ENCODE results near the gene TOMM6. TPM values are rescaled to one million over a fixed set of nuclear protein-coding genes. Genes with fewer than 3 reads are reported as not detected.

The TOMM6 gene
- total RNA-seq, 1 experiment from 2014 or later = 197 TPM

DNA sequence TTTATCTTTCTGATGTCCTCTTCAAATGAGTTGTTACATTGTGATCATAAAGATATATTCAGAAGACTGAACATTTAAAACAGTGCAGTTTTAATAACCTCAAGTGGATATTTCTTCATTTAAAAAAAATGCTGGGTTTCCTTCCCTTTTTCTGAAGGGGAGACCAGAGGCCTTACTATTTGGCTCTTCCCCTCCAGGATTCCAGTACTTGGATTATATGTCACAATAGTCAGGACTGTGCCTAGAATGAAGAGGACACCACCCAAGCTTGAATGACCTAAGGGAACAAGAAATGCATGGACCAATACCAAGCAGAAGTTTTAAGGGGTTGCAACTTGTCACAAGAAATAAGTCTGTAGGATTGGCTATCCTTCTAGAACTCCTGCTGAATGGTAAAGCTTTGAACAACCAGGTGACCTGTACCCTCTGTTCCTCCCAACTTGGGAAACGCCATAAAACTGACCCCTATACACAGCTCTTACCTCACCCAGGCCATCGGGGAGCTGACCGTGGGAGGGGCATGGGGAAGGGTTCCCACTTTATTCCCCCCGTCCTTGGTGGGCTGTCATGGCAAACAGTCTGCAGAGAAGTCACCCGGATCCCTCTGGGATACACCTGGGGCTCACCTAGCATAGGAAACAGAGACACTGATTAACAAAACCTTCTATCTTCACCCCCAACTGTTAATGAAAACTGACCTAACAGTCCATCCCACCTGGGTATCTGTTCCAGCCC lies 9.8 kb upstream of the TOMM6 start:
- Histone ChIP-seq H3K4me3 (ENCODE audit: low read depth, low read length, poor library complexity, severe bottlenecking) (no peak overlapping the region), H3K36me3 (ENCODE audit: insufficient read depth, low read length, poor library complexity, severe bottlenecking) (peaks cover 14% of the 10 kb centered on the region), H3K9me3 (ENCODE audit: low read depth, low read length, poor library complexity, severe bottlenecking) (no peaks in the 10 kb centered on the region), H3K4me1 (ENCODE audit: insufficient read depth, low read length, poor library complexity, severe bottlenecking) (peaks cover 17% of the 10 kb centered on the region), H3K27me3 (replicated peaks; ENCODE audit: insufficient read depth, low read depth, low read length, poor library complexity) (no peaks in the 10 kb centered on the region), H3K27ac (ENCODE audit: low read depth, low read length, poor library complexity, severe bottlenecking) (no peak overlapping the region)
- CTCF ChIA-PET = no interaction called here
- POLR2A ChIA-PET (ENCODE audit: low non-redundant PET) = no interaction called here
- no TSS peak for BruUV-seq (replicated peaks)
- intact Hi-C loops (cut with micrococcal nuclease; ENCODE audit: unreplicated experiment) = loop anchor here (10.0 kb wide), 2 partner anchors 73 to 173 kb away; no protein-coding TSS in a partner anchor
- TF ChIP-seq, protein P1, sequence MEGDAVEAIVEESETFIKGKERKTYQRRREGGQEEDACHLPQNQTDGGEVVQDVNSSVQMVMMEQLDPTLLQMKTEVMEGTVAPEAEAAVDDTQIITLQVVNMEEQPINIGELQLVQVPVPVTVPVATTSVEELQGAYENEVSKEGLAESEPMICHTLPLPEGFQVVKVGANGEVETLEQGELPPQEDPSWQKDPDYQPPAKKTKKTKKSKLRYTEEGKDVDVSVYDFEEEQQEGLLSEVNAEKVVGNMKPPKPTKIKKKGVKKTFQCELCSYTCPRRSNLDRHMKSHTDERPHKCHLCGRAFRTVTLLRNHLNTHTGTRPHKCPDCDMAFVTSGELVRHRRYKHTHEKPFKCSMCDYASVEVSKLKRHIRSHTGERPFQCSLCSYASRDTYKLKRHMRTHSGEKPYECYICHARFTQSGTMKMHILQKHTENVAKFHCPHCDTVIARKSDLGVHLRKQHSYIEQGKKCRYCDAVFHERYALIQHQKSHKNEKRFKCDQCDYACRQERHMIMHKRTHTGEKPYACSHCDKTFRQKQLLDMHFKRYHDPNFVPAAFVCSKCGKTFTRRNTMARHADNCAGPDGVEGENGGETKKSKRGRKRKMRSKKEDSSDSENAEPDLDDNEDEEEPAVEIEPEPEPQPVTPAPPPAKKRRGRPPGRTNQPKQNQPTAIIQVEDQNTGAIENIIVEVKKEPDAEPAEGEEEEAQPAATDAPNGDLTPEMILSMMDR (conservative IDR thresholded peaks at IDR 0.05; ENCODE audit: low read depth, low read length) = no peak
- TF ChIP-seq EZH2 (IDR thresholded peaks at IDR 0.05; ENCODE audit: borderline replicate concordance, low read depth, low read length, poor library complexity, severe bottlenecking) = no peak
- no peak for DNase-seq (ENCODE audit: low spot score)

DNA sequence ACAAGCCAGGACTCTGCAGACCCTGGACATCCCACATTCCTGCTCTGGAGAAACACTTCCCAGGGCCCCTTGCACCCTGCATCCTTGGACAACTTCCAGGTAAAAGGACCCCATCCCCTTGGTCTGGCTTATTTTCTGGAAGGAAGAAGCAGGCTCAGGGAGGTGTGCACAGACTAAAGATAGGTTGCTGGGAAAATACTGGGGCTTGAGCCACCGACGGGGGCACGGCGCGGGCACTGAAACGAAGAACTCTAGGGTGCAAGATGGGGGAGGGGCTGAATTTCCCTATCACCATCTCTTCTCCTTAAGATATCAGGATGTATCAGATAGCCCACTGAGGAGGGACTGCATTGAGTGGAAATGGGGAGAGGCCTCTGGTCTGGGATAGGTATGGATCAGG lies 8.6 kb upstream of the TOMM6 start:
- BruUV-seq (replicated peaks) = no TSS peak
- H3K27ac ChIP-seq (ENCODE audit: low read depth, low read length, poor library complexity, severe bottlenecking) = no peak overlapping the region
- no peak for TF ChIP-seq EZH2 (IDR thresholded peaks at IDR 0.05; ENCODE audit: borderline replicate concordance, low read depth, low read length, poor library complexity, severe bottlenecking)
- TF ChIP-seq, protein P1 (conservative IDR thresholded peaks at IDR 0.05; ENCODE audit: low read depth, low read length) = no peak
- ChIA-PET CTCF (interaction anchor here (0.7 kb wide), 1 partner anchor 44 kb away, joined by 3 read pairs; no protein-coding TSS in a partner anchor), POLR2A (ENCODE audit: low non-redundant PET) (no interaction called here)
- no peak for DNase-seq (ENCODE audit: low spot score)
- peak overlapping the region; percentile 81 for H3K4me3 ChIP-seq (ENCODE audit: low read depth, low read length, poor library complexity, severe bottlenecking)
- H3K27me3 ChIP-seq (replicated peaks; ENCODE audit: insufficient read depth, low read depth, low read length, poor library complexity) = no peaks in the 10 kb centered on the region
- intact Hi-C loops (cut with micrococcal nuclease; ENCODE audit: unreplicated experiment) = loop anchor here (10.0 kb wide), 2 partner anchors 74 to 174 kb away; no protein-coding TSS in a partner anchor
- peaks cover 14% of the 10 kb centered on the region for H3K36me3 ChIP-seq (ENCODE audit: insufficient read depth, low read length, poor library complexity, severe bottlenecking)
- H3K9me3 ChIP-seq (ENCODE audit: low read depth, low read length, poor library complexity, severe bottlenecking) = no peaks in the 10 kb centered on the region
- H3K4me1 ChIP-seq (ENCODE audit: insufficient read depth, low read length, poor library complexity, severe bottlenecking) = peaks cover 17% of the 10 kb centered on the region

DNA sequence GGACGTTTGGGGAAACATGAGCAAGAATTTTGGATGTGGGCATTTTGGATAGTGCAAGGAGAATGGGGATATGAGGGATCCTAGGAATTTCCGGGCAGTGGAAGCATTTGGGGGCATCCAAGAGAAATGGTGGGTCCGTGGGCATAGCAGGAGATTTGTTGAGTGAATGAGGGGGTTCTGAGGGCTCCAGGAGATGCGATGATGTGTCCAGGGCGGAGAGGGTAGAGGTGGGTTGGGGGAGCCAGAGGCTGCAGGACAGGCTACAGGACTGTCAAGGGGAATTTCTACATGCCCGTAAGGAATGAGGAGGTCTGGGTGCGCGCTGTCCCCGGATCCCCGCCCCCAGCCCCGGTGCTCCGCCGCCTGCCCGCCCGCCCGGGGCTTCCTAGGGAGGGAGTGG lies 8.2 kb upstream of the TOMM6 start:
- Histone ChIP-seq H3K27ac (ENCODE audit: low read depth, low read length, poor library complexity, severe bottlenecking) (peak overlapping the region; percentile 45), H3K4me1 (ENCODE audit: insufficient read depth, low read length, poor library complexity, severe bottlenecking) (peaks cover 17% of the 10 kb centered on the region), H3K27me3 (replicated peaks; ENCODE audit: insufficient read depth, low read depth, low read length, poor library complexity) (no peaks in the 10 kb centered on the region), H3K4me3 (ENCODE audit: low read depth, low read length, poor library complexity, severe bottlenecking) (peak overlapping the region; percentile 81), H3K36me3 (ENCODE audit: insufficient read depth, low read length, poor library complexity, severe bottlenecking) (peaks cover 14% of the 10 kb centered on the region), H3K9me3 (ENCODE audit: low read depth, low read length, poor library complexity, severe bottlenecking) (no peaks in the 10 kb centered on the region)
- no TSS peak for BruUV-seq (replicated peaks)
- intact Hi-C loops (cut with micrococcal nuclease; ENCODE audit: unreplicated experiment) = loop anchor here (10.0 kb wide), 2 partner anchors 75 to 175 kb away; no protein-coding TSS in a partner anchor
- POLR2A ChIA-PET (ENCODE audit: low non-redundant PET) = interaction anchor here (0.6 kb wide), 1 partner anchor 1150 kb away, joined by 3 read pairs; no protein-coding TSS in a partner anchor
- CTCF ChIA-PET = interaction anchor here (0.6 to 0.7 kb wide), 2 partner anchors 70 to 265 kb away, joined by 3 to 4 read pairs; no protein-coding TSS in a partner anchor
- no peak for DNase-seq (ENCODE audit: low spot score)
- TF ChIP-seq EZH2 (IDR thresholded peaks at IDR 0.05; ENCODE audit: borderline replicate concordance, low read depth, low read length, poor library complexity, severe bottlenecking) = no peak
- TF ChIP-seq, protein P1 (conservative IDR thresholded peaks at IDR 0.05; ENCODE audit: low read depth, low read length) = no peak

Data from A673 (cell line).